Medulla oblongata (tissue), 1 donor: ENCODE measurements around the gene BRPF1.

Experiments
- DNase-seq: peaks from one replicate; pipeline ENCODE4 v3.0.0-alpha.2; 2015; ENCODE audit errors: extremely low spot score

BRPF1 gene

GRCh38 chr3:9701006-9701405 is 30.5 kb upstream of the BRPF1 start:
- DNase-seq = no peak

GRCh38 chr3:9701711-9702110 is 29.8 kb upstream of the BRPF1 start:
- no peak for DNase-seq

GRCh38 chr3:9703240-9703639 is 28.3 kb upstream of the BRPF1 start:
- DNase-seq = no peak

- no peak for DNase-seq
These were observed 27.7 kb upstream of the BRPF1 start, which contains the start of gene CPNE9 for GRCh38 chr3:9703736-9704346. CPNE9 (plus strand) TSS chr3:9703833; CDS start chr3:9703997, 164 bp downstream.

GRCh38 chr3:9704347-9705322 is 26.9 kb upstream of the BRPF1 start:
- DNase-seq = no peak

- DNase-seq = no peak
These were observed 21.3 kb upstream of the BRPF1 start for GRCh38 chr3:9710174-9710739.

- DNase-seq = no peak
These were observed 19.1 kb upstream of the BRPF1 start for GRCh38 chr3:9712415-9712814.

- DNase-seq = no peak
These were observed 18.4 kb upstream of the BRPF1 start for GRCh38 chr3:9713142-9713541.

GRCh38 chr3:9715136-9715535 is 16.4 kb upstream of the BRPF1 start:
- no peak for DNase-seq

GRCh38 chr3:9715764-9716437 is 15.6 kb upstream of the BRPF1 start:
- peak; percentile 85 for DNase-seq

- DNase-seq = no peak
These were observed 14.6 kb upstream of the BRPF1 start for GRCh38 chr3:9716801-9717555.

- no peak for DNase-seq
These were observed 14.0 kb upstream of the BRPF1 start for GRCh38 chr3:9717563-9717962.

- no peak for DNase-seq
These were observed 13.4 kb upstream of the BRPF1 start for GRCh38 chr3:9718118-9718517.

GRCh38 chr3:9721015-9721699 is 10.4 kb upstream of the BRPF1 start:
- DNase-seq = no peak

GRCh38 chr3:9721700-9722060 is 9.9 kb upstream of the BRPF1 start:
- no peak for DNase-seq

GRCh38 chr3:9725775-9726515 is 5.6 kb upstream of the BRPF1 start:
- DNase-seq = no peak

GRCh38 chr3:9727041-9727595 is 4.4 kb upstream of the BRPF1 start:
- no peak for DNase-seq

- no peak for DNase-seq
These were observed 3.8 kb upstream of the BRPF1 start for GRCh38 chr3:9727743-9728142.

- DNase-seq = no peak
These were observed 2.1 kb upstream of the BRPF1 start for GRCh38 chr3:9729419-9729818.
